Measurements from ENCODE around the gene BLM. TPM values are rescaled to one million over a fixed set of nuclear protein-coding genes. Genes with fewer than 3 reads are reported as not detected.

Gene BLM
- total RNA-seq, 1 experiment from 2014 or later, result 31.8 TPM

- no TSS peak for BruUV-seq (replicated peaks)
- H3K4me3 Mint-ChIP-seq (ENCODE audit: low read depth, unreplicated experiment), result no peak overlapping the region
- CTCF ChIA-PET, result no interaction called here
- no peaks in the 10 kb centered on the region for H3K36me3 Mint-ChIP-seq (ENCODE audit: insufficient read depth, unreplicated experiment)
- H3K27me3 Mint-ChIP-seq (ENCODE audit: unreplicated experiment), result no peaks in the 10 kb centered on the region
- no peaks in the 10 kb centered on the region for H3K4me1 Mint-ChIP-seq (ENCODE audit: low read depth, unreplicated experiment)
- H3K27ac Mint-ChIP-seq (ENCODE audit: unreplicated experiment), result no peak overlapping the region
- intact Hi-C loops (cut with micrococcal nuclease; ENCODE audit: unreplicated experiment), result no loop called here
- TF ChIP-seq, protein P1, sequence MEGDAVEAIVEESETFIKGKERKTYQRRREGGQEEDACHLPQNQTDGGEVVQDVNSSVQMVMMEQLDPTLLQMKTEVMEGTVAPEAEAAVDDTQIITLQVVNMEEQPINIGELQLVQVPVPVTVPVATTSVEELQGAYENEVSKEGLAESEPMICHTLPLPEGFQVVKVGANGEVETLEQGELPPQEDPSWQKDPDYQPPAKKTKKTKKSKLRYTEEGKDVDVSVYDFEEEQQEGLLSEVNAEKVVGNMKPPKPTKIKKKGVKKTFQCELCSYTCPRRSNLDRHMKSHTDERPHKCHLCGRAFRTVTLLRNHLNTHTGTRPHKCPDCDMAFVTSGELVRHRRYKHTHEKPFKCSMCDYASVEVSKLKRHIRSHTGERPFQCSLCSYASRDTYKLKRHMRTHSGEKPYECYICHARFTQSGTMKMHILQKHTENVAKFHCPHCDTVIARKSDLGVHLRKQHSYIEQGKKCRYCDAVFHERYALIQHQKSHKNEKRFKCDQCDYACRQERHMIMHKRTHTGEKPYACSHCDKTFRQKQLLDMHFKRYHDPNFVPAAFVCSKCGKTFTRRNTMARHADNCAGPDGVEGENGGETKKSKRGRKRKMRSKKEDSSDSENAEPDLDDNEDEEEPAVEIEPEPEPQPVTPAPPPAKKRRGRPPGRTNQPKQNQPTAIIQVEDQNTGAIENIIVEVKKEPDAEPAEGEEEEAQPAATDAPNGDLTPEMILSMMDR (IDR thresholded peaks at IDR 0.05; ENCODE audit: unreplicated experiment), result no peak
- DNase-seq, result no peak
- H3K9me3 Mint-ChIP-seq (ENCODE audit: low read depth, unreplicated experiment), result no peaks in the 10 kb centered on the region
Measured at GRCh38 chr15:90760661-90761232, 43.6 kb downstream of the BLM start.

- TF ChIP-seq, protein P1 (IDR thresholded peaks at IDR 0.05; ENCODE audit: unreplicated experiment), result no peak
- CTCF ChIA-PET, result interaction anchor here (1.3 kb wide), 1 partner anchor 29 kb away, joined by 3 read pairs; no protein-coding TSS in a partner anchor
- no peak for DNase-seq
- no peaks in the 10 kb centered on the region for H3K4me1 Mint-ChIP-seq (ENCODE audit: low read depth, unreplicated experiment)
- H3K27me3 Mint-ChIP-seq (ENCODE audit: unreplicated experiment), result no peaks in the 10 kb centered on the region
- intact Hi-C loops (cut with micrococcal nuclease; ENCODE audit: unreplicated experiment), result no loop called here
- no TSS peak for BruUV-seq (replicated peaks)
- H3K4me3 Mint-ChIP-seq (ENCODE audit: low read depth, unreplicated experiment), result no peak overlapping the region
- no peak overlapping the region for H3K27ac Mint-ChIP-seq (ENCODE audit: unreplicated experiment)
- H3K36me3 Mint-ChIP-seq (ENCODE audit: insufficient read depth, unreplicated experiment), result no peaks in the 10 kb centered on the region
- H3K9me3 Mint-ChIP-seq (ENCODE audit: low read depth, unreplicated experiment), result no peaks in the 10 kb centered on the region
Measured at GRCh38 chr15:90761629-90762028, 44.5 kb downstream of the BLM start.

DNA sequence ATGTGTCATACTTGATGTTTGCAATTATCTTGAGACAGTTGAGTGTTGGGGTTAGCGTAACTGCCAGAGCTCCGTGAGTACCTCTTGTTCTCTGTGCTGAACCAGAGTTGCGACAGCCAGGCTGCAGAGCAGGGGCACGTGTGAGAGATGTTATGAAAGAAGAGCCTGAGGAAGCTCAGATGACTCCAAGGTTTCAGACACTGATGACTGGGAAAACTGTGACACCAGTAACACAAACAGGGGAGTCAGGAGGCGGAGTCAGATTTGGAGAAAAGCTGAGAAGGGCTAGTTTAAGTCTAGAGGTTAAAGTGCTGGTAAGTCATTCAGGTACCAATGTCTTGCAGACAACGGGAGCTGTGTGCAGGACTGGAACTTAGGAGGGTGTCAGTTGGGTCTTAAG lies 45.0 kb downstream of the BLM start:
- TF ChIP-seq, protein P1 (IDR thresholded peaks at IDR 0.05; ENCODE audit: unreplicated experiment), result no peak
- Mint-ChIP-seq H3K36me3 (ENCODE audit: insufficient read depth, unreplicated experiment) (no peaks in the 10 kb centered on the region), H3K9me3 (ENCODE audit: low read depth, unreplicated experiment) (no peaks in the 10 kb centered on the region), H3K27me3 (ENCODE audit: unreplicated experiment) (no peaks in the 10 kb centered on the region), H3K4me1 (ENCODE audit: low read depth, unreplicated experiment) (no peaks in the 10 kb centered on the region), H3K4me3 (ENCODE audit: low read depth, unreplicated experiment) (no peak overlapping the region), H3K27ac (ENCODE audit: unreplicated experiment) (no peak overlapping the region)
- DNase-seq, result no peak
- intact Hi-C loops (cut with micrococcal nuclease; ENCODE audit: unreplicated experiment), result no loop called here
- CTCF ChIA-PET, result interaction anchor here (1.3 kb wide), 1 partner anchor 28 kb away, joined by 3 read pairs; no protein-coding TSS in a partner anchor
- no TSS peak for BruUV-seq (replicated peaks)

GRCh38 chr15:90763366-90764099 lies 46.4 kb downstream of the BLM start:
- H3K4me3 Mint-ChIP-seq (ENCODE audit: low read depth, unreplicated experiment), result no peak overlapping the region
- CTCF ChIA-PET, result no interaction called here
- BruUV-seq (replicated peaks), result no TSS peak

More at GRCh38 chr15:90763366-90764099, 46.4 kb downstream of the BLM start:
- TF ChIP-seq, protein P1 (IDR thresholded peaks at IDR 0.05; ENCODE audit: unreplicated experiment), result no peak
- no peak for DNase-seq
- Mint-ChIP-seq H3K4me1 (ENCODE audit: low read depth, unreplicated experiment) (no peaks in the 10 kb centered on the region), H3K27ac (ENCODE audit: unreplicated experiment) (no peak overlapping the region), H3K9me3 (ENCODE audit: low read depth, unreplicated experiment) (no peaks in the 10 kb centered on the region), H3K27me3 (ENCODE audit: unreplicated experiment) (no peaks in the 10 kb centered on the region), H3K36me3 (ENCODE audit: insufficient read depth, unreplicated experiment) (no peaks in the 10 kb centered on the region)
- intact Hi-C loops (cut with micrococcal nuclease; ENCODE audit: unreplicated experiment), result no loop called here

Measured in Calu3 (cell line).